Osteoblast (primary cell): ENCODE results near the gene GRM5. TPM values are rescaled to one million over a fixed set of nuclear protein-coding genes. Genes with fewer than 3 reads are reported as not detected.

Experiments used
- DNase-seq: peaks from one replicate; pipeline ENCODE4 v3.0.0; 2011; ENCODE audit warnings: low spot score, mixed read lengths; ENCODE audit not compliant: insufficient read length; ENCODE audit errors: missing footprints
- H2AFZ ChIP-seq: 2 replicates; pipeline ENCODE4 v1.6.0; 2011; ENCODE audit warnings: mild to moderate bottlenecking, low read length
- H3K27ac ChIP-seq: 2 replicates; pipeline ENCODE4 v1.5.1; 2011; ENCODE audit warnings: mild to moderate bottlenecking, low read depth, low read length, moderate library complexity
- H3K27me3 ChIP-seq: 2 replicates; pipeline ENCODE4 v1.6.0; 2012; ENCODE audit warnings: mild to moderate bottlenecking, control low read depth, inconsistent platforms, low read length, moderate library complexity; ENCODE audit not compliant: insufficient read depth
- H3K36me3 ChIP-seq: 2 replicates; pipeline ENCODE4 v1.5.1; 2011; ENCODE audit warnings: mild to moderate bottlenecking, low read length, control low read depth, moderate library complexity; ENCODE audit not compliant: insufficient read depth
- H3K4me1 ChIP-seq: 2 replicates; pipeline ENCODE4 v1.5.1; 2011; ENCODE audit warnings: mild to moderate bottlenecking, low read length, control low read depth, moderate library complexity; ENCODE audit not compliant: insufficient read depth
- H3K4me2 ChIP-seq: 2 replicates; pipeline ENCODE4 v1.6.0; 2011; ENCODE audit warnings: mild to moderate bottlenecking, low read length; ENCODE audit not compliant: insufficient read depth
- H3K4me3 ChIP-seq: fragments of 200-600 bp; sonication (generic); 3 replicates; pipeline ENCODE4 v1.5.1; 2012; ENCODE audit warnings: mild to moderate bottlenecking, low read length, inconsistent platforms; ENCODE audit not compliant: insufficient read depth
- H3K79me2 ChIP-seq: 2 replicates; pipeline ENCODE4 v1.6.0; 2012; ENCODE audit warnings: mild to moderate bottlenecking, low read length, control low read depth, inconsistent platforms; ENCODE audit not compliant: insufficient read depth
- H3K9me3 ChIP-seq: 2 replicates; pipeline ENCODE4 v1.5.1; 2011; ENCODE audit warnings: low read depth, low read length, control low read depth
- H4K20me1 ChIP-seq: 2 replicates; pipeline ENCODE4 v1.6.0; 2012; ENCODE audit warnings: mild to moderate bottlenecking, low read length, control low read depth; ENCODE audit not compliant: insufficient read depth
- CTCF ChIP-seq: IDR thresholded peaks from 2 replicates; pipeline ENCODE4 v1.5.1; 2011; ENCODE audit warnings: mild to moderate bottlenecking, low read depth, low read length, moderate library complexity; ENCODE audit errors: extremely low read depth
- total RNA-seq: library from RNA; depleted of rRNA; stranded (reverse); fragments of >200 nt; gene quantifications from 2 replicates; pipeline ENCODE4 v1.2.3, GENCODE V29; 2012

The GRM5 gene
- total RNA-seq, 1 donor, result not detected

DNA sequence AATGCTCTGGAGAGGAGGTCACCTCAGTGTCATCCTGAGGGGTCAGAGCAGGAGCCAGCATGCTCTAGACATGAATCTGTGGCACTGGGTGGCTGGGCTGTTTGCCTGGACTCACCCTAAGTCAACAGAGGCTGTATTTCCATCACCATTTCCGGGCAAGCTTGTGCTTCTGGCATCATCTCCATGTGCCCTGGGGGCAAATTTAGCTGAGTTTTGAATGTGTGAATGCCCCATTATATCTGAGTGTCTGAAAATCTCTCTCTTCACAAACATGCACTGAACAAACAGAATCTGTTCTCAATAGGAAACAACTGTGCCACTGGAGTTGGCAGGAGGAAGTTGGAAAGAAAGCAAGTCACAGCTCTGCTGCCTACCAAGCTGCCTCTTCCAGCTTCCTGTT, 356.2 kb downstream of the GRM5 start:
- no peak overlapping the region for H2AFZ ChIP-seq
- no peak for TF ChIP-seq CTCF
- no peak overlapping the region for H3K4me2 ChIP-seq
- DNase-seq, result no peak
- no peak overlapping the region for H3K4me3 ChIP-seq
- no peaks in the 10 kb centered on the region for H3K36me3 ChIP-seq
- no peaks in the 10 kb centered on the region for H3K9me3 ChIP-seq
- H3K4me1 ChIP-seq, result no peaks in the 10 kb centered on the region
- no peaks in the 10 kb centered on the region for H3K79me2 ChIP-seq
- no peaks in the 10 kb centered on the region for H3K27me3 ChIP-seq
- H3K27ac ChIP-seq, result no peak overlapping the region
- H4K20me1 ChIP-seq, result no peaks in the 10 kb centered on the region

DNA sequence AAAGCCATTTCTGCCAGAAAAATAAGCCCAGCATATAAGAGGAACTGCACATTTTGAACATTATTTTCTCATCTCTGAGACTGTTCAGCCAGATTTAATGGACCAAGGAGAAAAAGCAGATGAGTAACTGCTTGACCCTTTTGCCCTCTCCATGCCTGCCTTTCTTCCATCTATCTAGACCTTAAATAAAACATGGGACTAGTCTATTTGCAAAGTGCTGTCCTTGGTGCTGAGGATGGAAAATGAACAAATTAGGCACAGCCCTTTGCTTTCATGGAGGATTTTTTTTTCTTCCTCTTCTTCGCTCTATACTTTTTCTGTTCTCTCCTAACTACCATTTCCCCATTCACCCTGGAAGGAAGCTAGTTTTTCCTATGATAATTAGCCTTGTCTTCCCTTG, 361.3 kb downstream of the GRM5 start:
- H2AFZ ChIP-seq, result no peak overlapping the region
- no peaks in the 10 kb centered on the region for H3K4me1 ChIP-seq
- no peaks in the 10 kb centered on the region for H3K36me3 ChIP-seq
- no peak for DNase-seq
- H3K79me2 ChIP-seq, result no peaks in the 10 kb centered on the region
- no peaks in the 10 kb centered on the region for H3K27me3 ChIP-seq
- no peak overlapping the region for H3K4me3 ChIP-seq
- no peak for TF ChIP-seq CTCF
- H4K20me1 ChIP-seq, result no peaks in the 10 kb centered on the region
- no peaks in the 10 kb centered on the region for H3K9me3 ChIP-seq
- H3K4me2 ChIP-seq, result no peak overlapping the region
- no peak overlapping the region for H3K27ac ChIP-seq

- H3K9me3 ChIP-seq, result no peaks in the 10 kb centered on the region
- no peaks in the 10 kb centered on the region for H3K79me2 ChIP-seq
- H3K27ac ChIP-seq, result no peak overlapping the region
- TF ChIP-seq CTCF, result no peak
- no peak overlapping the region for H3K4me2 ChIP-seq
- H3K27me3 ChIP-seq, result no peaks in the 10 kb centered on the region
- no peak for DNase-seq
- H2AFZ ChIP-seq, result no peak overlapping the region
- H3K4me1 ChIP-seq, result no peaks in the 10 kb centered on the region
- H3K4me3 ChIP-seq, result no peak overlapping the region
- H3K36me3 ChIP-seq, result no peaks in the 10 kb centered on the region
- H4K20me1 ChIP-seq, result no peaks in the 10 kb centered on the region
These were observed 364.0 kb downstream of the GRM5 start for GRCh38 chr11:88701816-88702215.

GRCh38 chr11:88697139-88697538, 368.6 kb downstream of the GRM5 start:
- Histone ChIP-seq H3K79me2 (no peaks in the 10 kb centered on the region), H3K27ac (no peak overlapping the region), H3K9me3 (no peaks in the 10 kb centered on the region), H3K4me3 (no peak overlapping the region), H3K27me3 (no peaks in the 10 kb centered on the region), H3K4me1 (no peaks in the 10 kb centered on the region), H2AFZ (no peak overlapping the region), H3K4me2 (no peak overlapping the region), H4K20me1 (no peaks in the 10 kb centered on the region), H3K36me3 (no peaks in the 10 kb centered on the region)
- no peak for TF ChIP-seq CTCF
- no peak for DNase-seq
